ENCODE measurements around the gene FSD2. TPM values are rescaled to one million over a fixed set of nuclear protein-coding genes. Genes with fewer than 3 reads are reported as not detected.
A peak's percentile ranks its signal among the peaks of the same experiment; 100 is the strongest.

The FSD2 gene
- total and polyA plus RNA-seq, 2 of the 8 experiments (the other 6 are each of a cell fraction or from before 2014, with no cell fraction given) = 0.02 TPM; not detected in 1

DNA sequence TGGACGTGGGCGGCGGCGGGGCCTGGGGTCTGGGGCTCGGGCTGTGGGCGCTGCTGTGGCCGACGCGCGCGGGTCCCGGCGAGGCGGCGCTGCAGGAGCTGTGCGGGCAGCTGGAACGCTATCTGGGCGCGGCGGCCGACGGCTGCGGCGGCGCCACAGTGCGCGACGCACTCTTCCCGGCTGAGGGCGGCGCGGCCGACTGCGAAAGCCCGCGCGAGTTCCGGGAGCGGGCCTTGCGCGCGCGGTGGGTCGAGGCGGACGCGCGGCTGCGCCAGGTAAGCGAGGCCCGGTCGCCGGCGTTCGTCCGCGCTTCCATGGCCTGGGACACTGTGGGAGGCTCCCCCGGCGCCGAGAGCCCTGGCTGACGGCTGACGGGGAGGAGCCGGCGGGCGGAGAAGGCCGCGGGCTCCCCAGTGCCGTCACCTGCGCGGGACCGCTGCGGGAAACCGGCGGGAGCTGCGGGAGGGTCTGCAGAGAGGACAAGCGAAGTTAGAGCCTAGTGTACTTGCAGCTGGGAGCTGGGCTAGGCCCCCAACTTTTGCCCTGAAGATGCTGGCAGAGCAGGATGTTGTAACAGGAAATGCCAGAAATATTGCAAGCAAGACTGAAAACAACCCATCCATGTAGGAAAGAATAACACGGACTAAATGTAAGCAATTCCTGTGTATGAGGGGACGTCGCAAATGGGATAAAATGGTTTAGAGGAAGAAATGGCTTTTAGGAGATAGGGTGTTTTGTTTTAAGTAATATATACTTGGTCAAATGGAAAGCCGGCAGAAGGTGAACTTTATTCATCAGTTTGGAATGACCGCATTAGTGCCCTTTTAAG lies 4.4 kb upstream of the FSD2 start (continued):
- TF ChIP-seq, protein P1, sequence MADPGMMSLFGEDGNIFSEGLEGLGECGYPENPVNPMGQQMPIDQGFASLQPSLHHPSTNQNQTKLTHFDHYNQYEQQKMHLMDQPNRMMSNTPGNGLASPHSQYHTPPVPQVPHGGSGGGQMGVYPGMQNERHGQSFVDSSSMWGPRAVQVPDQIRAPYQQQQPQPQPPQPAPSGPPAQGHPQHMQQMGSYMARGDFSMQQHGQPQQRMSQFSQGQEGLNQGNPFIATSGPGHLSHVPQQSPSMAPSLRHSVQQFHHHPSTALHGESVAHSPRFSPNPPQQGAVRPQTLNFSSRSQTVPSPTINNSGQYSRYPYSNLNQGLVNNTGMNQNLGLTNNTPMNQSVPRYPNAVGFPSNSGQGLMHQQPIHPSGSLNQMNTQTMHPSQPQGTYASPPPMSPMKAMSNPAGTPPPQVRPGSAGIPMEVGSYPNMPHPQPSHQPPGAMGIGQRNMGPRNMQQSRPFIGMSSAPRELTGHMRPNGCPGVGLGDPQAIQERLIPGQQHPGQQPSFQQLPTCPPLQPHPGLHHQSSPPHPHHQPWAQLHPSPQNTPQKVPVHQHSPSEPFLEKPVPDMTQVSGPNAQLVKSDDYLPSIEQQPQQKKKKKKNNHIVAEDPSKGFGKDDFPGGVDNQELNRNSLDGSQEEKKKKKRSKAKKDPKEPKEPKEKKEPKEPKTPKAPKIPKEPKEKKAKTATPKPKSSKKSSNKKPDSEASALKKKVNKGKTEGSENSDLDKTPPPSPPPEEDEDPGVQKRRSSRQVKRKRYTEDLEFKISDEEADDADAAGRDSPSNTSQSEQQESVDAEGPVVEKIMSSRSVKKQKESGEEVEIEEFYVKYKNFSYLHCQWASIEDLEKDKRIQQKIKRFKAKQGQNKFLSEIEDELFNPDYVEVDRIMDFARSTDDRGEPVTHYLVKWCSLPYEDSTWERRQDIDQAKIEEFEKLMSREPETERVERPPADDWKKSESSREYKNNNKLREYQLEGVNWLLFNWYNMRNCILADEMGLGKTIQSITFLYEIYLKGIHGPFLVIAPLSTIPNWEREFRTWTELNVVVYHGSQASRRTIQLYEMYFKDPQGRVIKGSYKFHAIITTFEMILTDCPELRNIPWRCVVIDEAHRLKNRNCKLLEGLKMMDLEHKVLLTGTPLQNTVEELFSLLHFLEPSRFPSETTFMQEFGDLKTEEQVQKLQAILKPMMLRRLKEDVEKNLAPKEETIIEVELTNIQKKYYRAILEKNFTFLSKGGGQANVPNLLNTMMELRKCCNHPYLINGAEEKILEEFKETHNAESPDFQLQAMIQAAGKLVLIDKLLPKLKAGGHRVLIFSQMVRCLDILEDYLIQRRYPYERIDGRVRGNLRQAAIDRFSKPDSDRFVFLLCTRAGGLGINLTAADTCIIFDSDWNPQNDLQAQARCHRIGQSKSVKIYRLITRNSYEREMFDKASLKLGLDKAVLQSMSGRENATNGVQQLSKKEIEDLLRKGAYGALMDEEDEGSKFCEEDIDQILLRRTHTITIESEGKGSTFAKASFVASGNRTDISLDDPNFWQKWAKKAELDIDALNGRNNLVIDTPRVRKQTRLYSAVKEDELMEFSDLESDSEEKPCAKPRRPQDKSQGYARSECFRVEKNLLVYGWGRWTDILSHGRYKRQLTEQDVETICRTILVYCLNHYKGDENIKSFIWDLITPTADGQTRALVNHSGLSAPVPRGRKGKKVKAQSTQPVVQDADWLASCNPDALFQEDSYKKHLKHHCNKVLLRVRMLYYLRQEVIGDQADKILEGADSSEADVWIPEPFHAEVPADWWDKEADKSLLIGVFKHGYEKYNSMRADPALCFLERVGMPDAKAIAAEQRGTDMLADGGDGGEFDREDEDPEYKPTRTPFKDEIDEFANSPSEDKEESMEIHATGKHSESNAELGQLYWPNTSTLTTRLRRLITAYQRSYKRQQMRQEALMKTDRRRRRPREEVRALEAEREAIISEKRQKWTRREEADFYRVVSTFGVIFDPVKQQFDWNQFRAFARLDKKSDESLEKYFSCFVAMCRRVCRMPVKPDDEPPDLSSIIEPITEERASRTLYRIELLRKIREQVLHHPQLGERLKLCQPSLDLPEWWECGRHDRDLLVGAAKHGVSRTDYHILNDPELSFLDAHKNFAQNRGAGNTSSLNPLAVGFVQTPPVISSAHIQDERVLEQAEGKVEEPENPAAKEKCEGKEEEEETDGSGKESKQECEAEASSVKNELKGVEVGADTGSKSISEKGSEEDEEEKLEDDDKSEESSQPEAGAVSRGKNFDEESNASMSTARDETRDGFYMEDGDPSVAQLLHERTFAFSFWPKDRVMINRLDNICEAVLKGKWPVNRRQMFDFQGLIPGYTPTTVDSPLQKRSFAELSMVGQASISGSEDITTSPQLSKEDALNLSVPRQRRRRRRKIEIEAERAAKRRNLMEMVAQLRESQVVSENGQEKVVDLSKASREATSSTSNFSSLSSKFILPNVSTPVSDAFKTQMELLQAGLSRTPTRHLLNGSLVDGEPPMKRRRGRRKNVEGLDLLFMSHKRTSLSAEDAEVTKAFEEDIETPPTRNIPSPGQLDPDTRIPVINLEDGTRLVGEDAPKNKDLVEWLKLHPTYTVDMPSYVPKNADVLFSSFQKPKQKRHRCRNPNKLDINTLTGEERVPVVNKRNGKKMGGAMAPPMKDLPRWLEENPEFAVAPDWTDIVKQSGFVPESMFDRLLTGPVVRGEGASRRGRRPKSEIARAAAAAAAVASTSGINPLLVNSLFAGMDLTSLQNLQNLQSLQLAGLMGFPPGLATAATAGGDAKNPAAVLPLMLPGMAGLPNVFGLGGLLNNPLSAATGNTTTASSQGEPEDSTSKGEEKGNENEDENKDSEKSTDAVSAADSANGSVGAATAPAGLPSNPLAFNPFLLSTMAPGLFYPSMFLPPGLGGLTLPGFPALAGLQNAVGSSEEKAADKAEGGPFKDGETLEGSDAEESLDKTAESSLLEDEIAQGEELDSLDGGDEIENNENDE (IDR thresholded peaks at IDR 0.05; ENCODE audit: insufficient replicate concordance, low read length) = no peak
- TF ChIP-seq BRCA1 (IDR thresholded peaks at IDR 0.05; ENCODE audit: low read depth, low read length) (no peak), SAP30 (IDR thresholded peaks at IDR 0.05; ENCODE audit: insufficient read depth, insufficient replicate concordance, low read length) (no peak), MAFK (IDR thresholded peaks at IDR 0.05; ENCODE audit: low read depth, low read length) (no peak), TBP (IDR thresholded peaks at IDR 0.05; ENCODE audit: low read depth, low read length) (no peak), CTBP2 (IDR thresholded peaks at IDR 0.05; ENCODE audit: borderline replicate concordance, insufficient read depth, insufficient read length, low read length) (no peak), ASH2L (IDR thresholded peaks at IDR 0.05; ENCODE audit: low read length) (peak; percentile 56), SUZ12 (IDR thresholded peaks at IDR 0.05; ENCODE audit: low read length) (peak; percentile 34; the same call in 1 of the 2 replicates), SIN3A (conservative IDR thresholded peaks at IDR 0.05 in 1 of 2, IDR thresholded peaks at IDR 0.05 in 1 of 2; ENCODE audit: low read depth in 1 of 2, low read length in 2 of 2) (peak in 1 of 2 experiments; percentile 8; a peak in 1 of 4 replicates)
